GM12801 (cell line): ENCODE measurements around the gene HAVCR1.

Source experiments
- CTCF ChIP-seq: IDR thresholded peaks from one replicate; pipeline ENCODE4 v1.5.1; 2011; ENCODE audit warnings: control low read depth; ENCODE audit not compliant: insufficient read length; ENCODE audit errors: extremely low read depth

Gene HAVCR1

GRCh38 chr5:157059093-157059539 is at the start of gene HAVCR1:
Gene HAVCR1, minus strand, starts transcription at chr5:157059116. Its CDS starts 1,173 bp downstream, at chr5:157057943.
- no peak for TF ChIP-seq CTCF

- no peak for TF ChIP-seq CTCF
Observed at GRCh38 chr5:157107508-157107907, 48.6 kb upstream of the HAVCR1 start.

GRCh38 chr5:157106630-157107461 is 47.9 kb upstream of the HAVCR1 start:
- no peak for TF ChIP-seq CTCF

GRCh38 chr5:157100140-157100679 is 41.3 kb upstream of the HAVCR1 start:
- TF ChIP-seq CTCF: no peak

- TF ChIP-seq CTCF: no peak
Observed at GRCh38 chr5:157088342-157088990, 29.6 kb upstream of the HAVCR1 start.

- TF ChIP-seq CTCF: no peak
Observed at GRCh38 chr5:157086751-157087359, 27.9 kb upstream of the HAVCR1 start.

GRCh38 chr5:157085930-157086329 is 27.0 kb upstream of the HAVCR1 start:
- TF ChIP-seq CTCF: no peak
